ENCODE measurements around the gene ERP44.
"Not testable (repeated sequence)": the region's sequence is repeated elsewhere in the genome, so short reads cannot be mapped to it uniquely, and the experiment has no call there.

Gene ERP44

GRCh38 chr9:100100146-100100667 lies 1.4 kb upstream of the ERP44 start:
- DNase-seq (ENCODE audit: low read depth) = no peak

- peak; percentile 5 for DNase-seq (ENCODE audit: low read depth)
These were observed 882 bp upstream of the ERP44 start for GRCh38 chr9:100099722-100100042.

GRCh38 chr9:100098046-100098886 lies 534 bp downstream of the ERP44 start:
- DNase-seq (ENCODE audit: low read depth) = peak; percentile 14

GRCh38 chr9:100096378-100096916 lies 2.4 kb downstream of the ERP44 start:
- DNase-seq (ENCODE audit: low read depth) = no peak

- DNase-seq (ENCODE audit: low read depth) = not testable (repeated sequence)
These were observed 4.4 kb downstream of the ERP44 start for GRCh38 chr9:100094411-100094810.

GRCh38 chr9:100092066-100092465 lies 6.7 kb downstream of the ERP44 start:
- no peak for DNase-seq (ENCODE audit: low read depth)

- no peak for DNase-seq (ENCODE audit: low read depth)
These were observed 7.2 kb downstream of the ERP44 start for GRCh38 chr9:100091650-100092049.

GRCh38 chr9:100090880-100091279 lies 7.9 kb downstream of the ERP44 start:
- no peak for DNase-seq (ENCODE audit: low read depth)

- no peak for DNase-seq (ENCODE audit: low read depth)
These were observed 10.6 kb downstream of the ERP44 start for GRCh38 chr9:100088202-100088601.

- DNase-seq (ENCODE audit: low read depth) = no peak
These were observed 11.6 kb downstream of the ERP44 start for GRCh38 chr9:100087218-100087617.

GRCh38 chr9:100086097-100086635 lies 12.6 kb downstream of the ERP44 start:
- no peak for DNase-seq (ENCODE audit: low read depth)

- no peak for DNase-seq (ENCODE audit: low read depth)
These were observed 14.1 kb downstream of the ERP44 start for GRCh38 chr9:100084734-100085133.

GRCh38 chr9:100084128-100084453 lies 14.7 kb downstream of the ERP44 start:
- no peak for DNase-seq (ENCODE audit: low read depth)

- DNase-seq (ENCODE audit: low read depth) = no peak
These were observed 15.2 kb downstream of the ERP44 start for GRCh38 chr9:100083448-100084127.

- DNase-seq (ENCODE audit: low read depth) = no peak
These were observed 16.0 kb downstream of the ERP44 start for GRCh38 chr9:100082782-100083181.

- not testable (repeated sequence) for DNase-seq (ENCODE audit: low read depth)
These were observed 22.5 kb downstream of the ERP44 start for GRCh38 chr9:100076256-100076655.

GRCh38 chr9:100074989-100075388 lies 23.8 kb downstream of the ERP44 start:
- no peak for DNase-seq (ENCODE audit: low read depth)

GRCh38 chr9:100074093-100074492 lies 24.7 kb downstream of the ERP44 start:
- DNase-seq (ENCODE audit: low read depth) = no peak

- no peak for DNase-seq (ENCODE audit: low read depth)
These were observed 26.0 kb downstream of the ERP44 start for GRCh38 chr9:100072805-100073204.

GRCh38 chr9:100071271-100071670 lies 27.5 kb downstream of the ERP44 start:
- DNase-seq (ENCODE audit: low read depth) = no peak

GRCh38 chr9:100070104-100071041 lies 28.4 kb downstream of the ERP44 start:
- DNase-seq (ENCODE audit: low read depth) = no peak

- not testable (repeated sequence) for DNase-seq (ENCODE audit: low read depth)
These were observed 29.7 kb downstream of the ERP44 start for GRCh38 chr9:100069068-100069467.

Data from activated T-cell treated with anti-CD3 and anti-CD28 coated beads for 24 hours (primary cell).